Activated CD8-positive, alpha-beta memory T cell treated with anti-CD3 and anti-CD28 coated beads, Interleukin-2, amount 10 ng/mL, durations not matched to agents 7 days and 5 days (primary cell): ENCODE data around the gene CNTNAP2. TPM values are rescaled to one million over a fixed set of nuclear protein-coding genes. Genes with fewer than 3 reads are reported as not detected.
"Not testable (repeated sequence)": the region's sequence is repeated elsewhere in the genome, so short reads cannot be mapped to it uniquely, and the experiment has no call there.

Experiments
- ATAC-seq: fragments of 150-1000 bp; cut with Tn5 transposase; one replicate; pipeline ENCODE4 v1.10.0; 2021; ENCODE audit warnings: moderate library complexity
- CTCF ChIA-PET: fragments of 350-600 bp; sonication (Branson Sonifier 250); formaldehyde crosslinking; loops from one replicate; lab custom pipeline; 2021; ENCODE audit warnings: antibody characterized with exemption; lab: Charles Lee
- DNase-seq: peaks from one replicate; pipeline ENCODE4 v3.0.0-alpha.2; 2020
- H3K27ac Mint-ChIP-seq: one replicate; pipeline ENCODE4 v1.8.0; 2021; ENCODE audit warnings: mild to moderate bottlenecking, mixed read lengths
- H3K27me3 Mint-ChIP-seq: one replicate; pipeline ENCODE4 v1.8.0; 2021; ENCODE audit warnings: mixed read lengths
- H3K36me3 Mint-ChIP-seq: one replicate; pipeline ENCODE4 v1.8.0; 2021; ENCODE audit warnings: mild to moderate bottlenecking, mixed read lengths
- H3K4me1 Mint-ChIP-seq: one replicate; pipeline ENCODE4 v1.8.0; 2021; ENCODE audit warnings: mixed read lengths
- H3K4me3 Mint-ChIP-seq: one replicate; pipeline ENCODE4 v1.8.0; 2021; ENCODE audit warnings: mild to moderate bottlenecking, moderate library complexity, mixed read lengths
- H3K9me3 Mint-ChIP-seq: one replicate; pipeline ENCODE4 v1.8.0; 2022; ENCODE audit warnings: low read depth, mixed read lengths
- microRNA-seq: library from miRNA; unstranded; fragments of <30 nt; microRNA quantifications from one replicate; pipeline ENCODE4 v1.2.0, GENCODE V29; 2022
- total RNA-seq, 2 experiments: library from RNA; stranded (reverse); gene quantifications; one replicate each; pipeline ENCODE4 v1.2.3, GENCODE V29; 2021

CNTNAP2 gene
- total RNA-seq, 2 experiments from 2014 or later: not detected

GRCh38 chr7:148461392-148462179 lies 2345.0 kb downstream of the CNTNAP2 start:
- no peak overlapping the region for H3K4me3 Mint-ChIP-seq
- ATAC-seq (no peak), DNase-seq (no peak)
- no peak overlapping the region for H3K27ac Mint-ChIP-seq
- peaks cover 4% of the 10 kb centered on the region for H3K9me3 Mint-ChIP-seq
- H3K4me1 Mint-ChIP-seq: peaks cover 9% of the 10 kb centered on the region
- H3K27me3 Mint-ChIP-seq: peaks cover 2% of the 10 kb centered on the region
- H3K36me3 Mint-ChIP-seq: no peaks in the 10 kb centered on the region
- CTCF ChIA-PET: no interaction called here

GRCh38 chr7:148462774-148463173 lies 2346.2 kb downstream of the CNTNAP2 start:
- H3K36me3 Mint-ChIP-seq, H3K4me1 Mint-ChIP-seq, H3K9me3 Mint-ChIP-seq, H3K27ac Mint-ChIP-seq, H3K27me3 Mint-ChIP-seq, H3K4me3 Mint-ChIP-seq, CTCF ChIA-PET, DNase-seq, ATAC-seq: not testable (repeated sequence)

DNA sequence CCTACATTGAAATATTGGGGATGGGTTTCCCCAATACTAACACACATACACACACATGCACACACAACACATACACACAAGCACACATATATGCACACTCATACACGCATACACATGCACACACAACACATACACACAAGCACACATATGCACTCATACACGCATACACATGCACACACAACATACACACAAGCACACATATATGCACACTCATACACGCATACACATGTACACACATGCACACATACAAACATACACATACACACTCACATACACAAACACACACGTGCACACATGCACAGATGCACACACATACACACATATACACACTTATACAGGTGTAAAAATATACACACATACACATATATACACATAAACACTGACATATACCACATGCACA lies 2346.6 kb downstream of the CNTNAP2 start:
- Mint-ChIP-seq H3K4me3 (no peak overlapping the region), H3K9me3 (peaks cover 4% of the 10 kb centered on the region), H3K36me3 (no peaks in the 10 kb centered on the region), H3K27ac (no peak overlapping the region), H3K4me1 (peaks cover 9% of the 10 kb centered on the region), H3K27me3 (peaks cover 2% of the 10 kb centered on the region)
- ATAC-seq (no peak), DNase-seq (no peak)
- CTCF ChIA-PET: no interaction called here

DNA sequence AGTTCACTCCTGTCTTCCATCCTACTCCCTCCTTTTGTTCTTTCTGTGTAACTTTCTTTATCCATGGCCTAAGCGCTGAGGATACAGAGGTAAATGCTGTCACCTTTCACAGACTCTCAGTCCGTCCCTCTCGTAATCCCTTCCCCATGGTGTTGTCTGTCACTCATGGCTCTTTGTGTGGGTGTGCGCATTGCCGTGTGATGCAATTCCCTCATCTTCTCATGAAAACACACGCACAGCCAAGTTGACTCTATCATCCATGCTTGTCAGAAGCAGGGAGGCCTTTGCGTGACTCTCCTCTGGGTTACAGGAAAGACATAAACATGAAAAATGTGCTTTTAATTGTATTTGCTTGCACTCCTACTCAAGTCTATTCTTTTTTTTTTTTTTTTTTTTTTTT lies 2348.3 kb downstream of the CNTNAP2 start:
- peaks cover 9% of the 10 kb centered on the region for H3K4me1 Mint-ChIP-seq
- peaks cover 4% of the 10 kb centered on the region for H3K9me3 Mint-ChIP-seq
- DNase-seq (no peak), ATAC-seq (no peak)
- no peak overlapping the region for H3K27ac Mint-ChIP-seq
- H3K36me3 Mint-ChIP-seq: no peaks in the 10 kb centered on the region
- H3K27me3 Mint-ChIP-seq: peaks cover 6% of the 10 kb centered on the region
- CTCF ChIA-PET: no interaction called here
- no peak overlapping the region for H3K4me3 Mint-ChIP-seq

- CTCF ChIA-PET, H3K4me1 Mint-ChIP-seq, H3K27ac Mint-ChIP-seq, H3K27me3 Mint-ChIP-seq, DNase-seq, H3K36me3 Mint-ChIP-seq, H3K4me3 Mint-ChIP-seq, ATAC-seq, H3K9me3 Mint-ChIP-seq: not testable (repeated sequence)
Observed at GRCh38 chr7:148465441-148465840, 2348.8 kb downstream of the CNTNAP2 start.

DNA sequence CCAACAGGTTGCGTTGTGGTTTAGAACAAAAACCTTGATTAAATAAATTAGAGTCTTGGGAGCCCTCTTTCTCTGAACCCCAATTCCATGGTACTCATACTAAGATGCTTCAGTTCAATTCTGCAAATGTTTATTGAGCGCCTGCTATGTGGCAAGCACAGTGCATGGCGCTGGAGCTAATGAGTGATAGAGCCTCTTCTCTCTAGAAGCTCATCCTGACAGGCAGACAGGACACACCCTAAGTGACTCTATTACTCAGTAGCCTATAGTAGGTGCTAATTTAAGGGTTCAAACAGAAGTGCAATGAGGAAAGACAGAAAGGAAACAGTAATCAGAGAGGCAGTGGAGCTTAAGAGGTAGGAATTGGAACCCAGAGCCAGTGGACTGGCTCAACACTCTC lies 2349.5 kb downstream of the CNTNAP2 start:
- CTCF ChIA-PET: no interaction called here
- no peak for ATAC-seq

GRCh38 chr7:148468700-148469098 lies 2352.1 kb downstream of the CNTNAP2 start:
- Mint-ChIP-seq H3K27me3 (peaks cover 25% of the 10 kb centered on the region), H3K36me3 (no peaks in the 10 kb centered on the region), H3K27ac (no peak overlapping the region), H3K4me3 (no peak overlapping the region), H3K9me3 (no peaks in the 10 kb centered on the region), H3K4me1 (peaks cover 2% of the 10 kb centered on the region)
- CTCF ChIA-PET: no interaction called here
- ATAC-seq: no peak
- no peak for DNase-seq

More for the DNA sequence above, 2349.5 kb downstream of the CNTNAP2 start:
- Mint-ChIP-seq H3K4me1 (peaks cover 9% of the 10 kb centered on the region), H3K4me3 (no peak overlapping the region), H3K27me3 (peaks cover 10% of the 10 kb centered on the region), H3K9me3 (peaks cover 4% of the 10 kb centered on the region), H3K27ac (no peak overlapping the region), H3K36me3 (no peaks in the 10 kb centered on the region)
- DNase-seq: no peak

Small RNAs within 50 kb of the gene (microRNA-seq; reads per million reads assigned to microRNA genes)
- not detected for gene MIR548F4
